DND-41 (cell line): ENCODE results near the gene CENPP.

Experiments used
- ATAC-seq: fragments of 200-7000 bp; cut with Tn5 transposase; 3 replicates; pipeline ENCODE4 v1.9.1; 2021; ENCODE audit warnings: low read depth; ENCODE audit not compliant: insufficient read depth
- DNase-seq: peaks from one replicate; pipeline ENCODE4 v3.0.0-alpha.2; 2020
- H2AFZ ChIP-seq: 2 replicates; pipeline ENCODE4 v1.6.0; 2012; ENCODE audit warnings: low read depth, low read length
- H3K27ac ChIP-seq: 2 replicates; pipeline ENCODE4 v1.5.1; 2012; ENCODE audit warnings: low read length, inconsistent platforms
- H3K27me3 ChIP-seq: fragments of 200-600 bp; sonication (generic); 2 replicates; pipeline ENCODE4 v1.6.0; 2012; ENCODE audit warnings: low read length, mild to moderate bottlenecking, inconsistent platforms; ENCODE audit not compliant: insufficient read depth, poor library complexity
- H3K36me3 ChIP-seq: 2 replicates; pipeline ENCODE4 v1.5.1; 2012; ENCODE audit warnings: low read length, inconsistent platforms; ENCODE audit not compliant: insufficient read depth
- H3K4me1 ChIP-seq: 2 replicates; pipeline ENCODE4 v1.5.1; 2012; ENCODE audit warnings: mild to moderate bottlenecking, low read length; ENCODE audit not compliant: insufficient read depth
- H3K4me2 ChIP-seq: 2 replicates; pipeline ENCODE4 v1.6.0; 2012; ENCODE audit warnings: mild to moderate bottlenecking, moderate library complexity, low read length, inconsistent platforms; ENCODE audit not compliant: insufficient read depth
- H3K4me3 ChIP-seq, 2 experiments: fragments of 200-600 bp in 1 of 2; shearing (Covaris generic) in 1 of 2; 2 replicates each; pipeline ENCODE4 v1.5.1; 2012 to 2016; ENCODE audit warnings: inconsistent platforms in 2 of 2, low read length in 2 of 2, mild to moderate bottlenecking in 2 of 2, low read depth in 1 of 2, moderate library complexity in 1 of 2
- H3K79me2 ChIP-seq: 2 replicates; pipeline ENCODE4 v1.6.0; 2012; ENCODE audit warnings: low read length, inconsistent platforms; ENCODE audit not compliant: insufficient read depth
- H3K9ac ChIP-seq: 2 replicates; pipeline ENCODE4 v1.6.0; 2012; ENCODE audit warnings: low read depth, mild to moderate bottlenecking, inconsistent platforms, low read length, moderate library complexity
- H3K9me3 ChIP-seq: 2 replicates; pipeline ENCODE4 v1.5.1; 2012; ENCODE audit warnings: low read length, moderate library complexity, mild to moderate bottlenecking, inconsistent platforms; ENCODE audit not compliant: insufficient read depth, severe bottlenecking
- H4K20me1 ChIP-seq: 2 replicates; pipeline ENCODE4 v1.6.0; 2012; ENCODE audit warnings: low read length; ENCODE audit not compliant: insufficient read depth
- CTCF ChIP-seq: IDR thresholded peaks from 2 replicates; pipeline ENCODE4 v1.5.1; 2012; ENCODE audit warnings: borderline replicate concordance, low read length, moderate library complexity, mild to moderate bottlenecking; ENCODE audit not compliant: poor library complexity, severe bottlenecking; ENCODE audit errors: extremely low read depth
- EZH2 ChIP-seq: IDR thresholded peaks from 3 replicates; pipeline ENCODE4 v1.6.1; 2012; ENCODE audit warnings: borderline replicate concordance, low read depth, mild to moderate bottlenecking, moderate library complexity, low read length, inconsistent platforms; ENCODE audit not compliant: severe bottlenecking

CENPP gene

DNA sequence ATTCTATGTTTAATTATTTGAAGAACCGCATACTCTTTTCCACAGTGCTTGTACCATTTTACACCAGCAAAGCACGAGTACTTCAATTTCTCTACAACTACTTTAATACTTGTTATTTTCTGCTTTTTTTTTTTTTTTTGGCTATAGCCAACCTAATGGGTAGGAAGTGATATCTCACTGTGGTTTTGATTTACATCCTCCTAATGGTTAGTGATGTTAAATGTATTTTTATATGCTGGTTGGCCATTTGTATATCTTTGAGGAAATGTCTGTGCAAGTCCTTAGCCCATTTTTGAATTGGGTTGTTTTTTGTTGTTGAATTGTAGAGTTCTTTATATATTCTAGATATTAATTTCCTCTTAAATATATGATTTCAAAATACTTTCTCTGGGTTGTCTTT is 56.0 kb downstream of the CENPP start:
- TF ChIP-seq CTCF, result no peak
- TF ChIP-seq EZH2, result no peak
- H3K4me3 ChIP-seq, result no peak overlapping the region
- H3K27me3 ChIP-seq, result no peaks in the 10 kb centered on the region
- peaks cover 21% of the 10 kb centered on the region for H3K36me3 ChIP-seq
- no peak overlapping the region for H3K4me2 ChIP-seq
- no peaks in the 10 kb centered on the region for H3K79me2 ChIP-seq
- peaks cover 11% of the 10 kb centered on the region; the same call in 1 of the 2 replicates for H3K4me1 ChIP-seq
- DNase-seq (no peak), ATAC-seq (no peak)
- no peak overlapping the region for H2AFZ ChIP-seq
- H3K9ac ChIP-seq, result no peak overlapping the region
- no peaks in the 10 kb centered on the region for H3K9me3 ChIP-seq
- H3K27ac ChIP-seq, result no peak overlapping the region
- H4K20me1 ChIP-seq, result no peaks in the 10 kb centered on the region

DNA sequence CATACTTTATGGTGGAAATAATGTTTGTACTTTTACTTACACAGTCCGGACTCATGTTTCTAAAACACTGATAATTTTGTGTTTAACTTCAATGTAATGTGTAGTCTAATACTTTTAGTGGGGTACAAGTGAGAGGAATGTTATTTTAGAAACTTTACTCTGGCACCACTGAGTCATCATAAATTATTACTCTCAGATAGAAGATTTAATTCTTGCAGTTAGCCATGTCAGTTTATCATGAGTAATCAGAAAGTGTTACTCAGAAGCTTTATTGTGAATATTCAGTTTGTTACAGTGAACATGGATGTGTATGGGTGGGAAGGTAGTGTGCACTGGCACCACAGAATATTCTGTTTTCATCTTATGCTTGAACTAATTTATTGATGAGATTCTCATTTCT is 58.6 kb downstream of the CENPP start:
- H3K9me3 ChIP-seq, result no peaks in the 10 kb centered on the region
- no peak overlapping the region for H3K4me2 ChIP-seq
- no peaks in the 10 kb centered on the region for H3K27me3 ChIP-seq
- ATAC-seq (no peak), DNase-seq (no peak)
- H3K79me2 ChIP-seq, result no peaks in the 10 kb centered on the region
- peaks cover 21% of the 10 kb centered on the region for H3K36me3 ChIP-seq
- no peak for TF ChIP-seq EZH2
- TF ChIP-seq CTCF, result no peak
- peaks cover 1% of the 10 kb centered on the region; the same call in 1 of the 2 replicates for H3K4me1 ChIP-seq
- no peak overlapping the region for H3K27ac ChIP-seq
- no peaks in the 10 kb centered on the region for H4K20me1 ChIP-seq
- H3K4me3 ChIP-seq, result no peak overlapping the region
- no peak overlapping the region for H2AFZ ChIP-seq
- H3K9ac ChIP-seq, result no peak overlapping the region

GRCh38 chr9:92385001-92385400 is 59.2 kb downstream of the CENPP start:
- H3K9me3 ChIP-seq, result no peaks in the 10 kb centered on the region
- no peaks in the 10 kb centered on the region for H3K4me1 ChIP-seq
- H3K9ac ChIP-seq, result no peak overlapping the region
- no peak overlapping the region for H3K27ac ChIP-seq
- ATAC-seq, result no peak
- H2AFZ ChIP-seq, result no peak overlapping the region
- no peak for DNase-seq
- H3K4me2 ChIP-seq, result no peak overlapping the region
- no peak overlapping the region for H3K4me3 ChIP-seq
- TF ChIP-seq EZH2 (no peak), CTCF (no peak)
- no peaks in the 10 kb centered on the region for H3K27me3 ChIP-seq
- H4K20me1 ChIP-seq, result no peaks in the 10 kb centered on the region
- H3K36me3 ChIP-seq, result peaks cover 21% of the 10 kb centered on the region
- H3K79me2 ChIP-seq, result no peaks in the 10 kb centered on the region

- DNase-seq, result no peak
- TF ChIP-seq CTCF (no peak), EZH2 (no peak)
- H4K20me1 ChIP-seq, result no peaks in the 10 kb centered on the region
- no peak overlapping the region for H2AFZ ChIP-seq
- H3K27me3 ChIP-seq, result no peaks in the 10 kb centered on the region
- H3K27ac ChIP-seq, result no peak overlapping the region
- no peaks in the 10 kb centered on the region for H3K4me1 ChIP-seq
- no peak overlapping the region for H3K4me2 ChIP-seq
- no peaks in the 10 kb centered on the region for H3K79me2 ChIP-seq
- no peak overlapping the region for H3K9ac ChIP-seq
- peaks cover 16% of the 10 kb centered on the region; the same call in 1 of the 2 replicates for H3K36me3 ChIP-seq
- H3K4me3 ChIP-seq, result no peak overlapping the region
- no peak for ATAC-seq
- H3K9me3 ChIP-seq, result no peaks in the 10 kb centered on the region
These were observed 59.7 kb downstream of the CENPP start for GRCh38 chr9:92385477-92385876.
